Measurements from ENCODE around the gene ZCCHC3.

The ZCCHC3 gene

DNA sequence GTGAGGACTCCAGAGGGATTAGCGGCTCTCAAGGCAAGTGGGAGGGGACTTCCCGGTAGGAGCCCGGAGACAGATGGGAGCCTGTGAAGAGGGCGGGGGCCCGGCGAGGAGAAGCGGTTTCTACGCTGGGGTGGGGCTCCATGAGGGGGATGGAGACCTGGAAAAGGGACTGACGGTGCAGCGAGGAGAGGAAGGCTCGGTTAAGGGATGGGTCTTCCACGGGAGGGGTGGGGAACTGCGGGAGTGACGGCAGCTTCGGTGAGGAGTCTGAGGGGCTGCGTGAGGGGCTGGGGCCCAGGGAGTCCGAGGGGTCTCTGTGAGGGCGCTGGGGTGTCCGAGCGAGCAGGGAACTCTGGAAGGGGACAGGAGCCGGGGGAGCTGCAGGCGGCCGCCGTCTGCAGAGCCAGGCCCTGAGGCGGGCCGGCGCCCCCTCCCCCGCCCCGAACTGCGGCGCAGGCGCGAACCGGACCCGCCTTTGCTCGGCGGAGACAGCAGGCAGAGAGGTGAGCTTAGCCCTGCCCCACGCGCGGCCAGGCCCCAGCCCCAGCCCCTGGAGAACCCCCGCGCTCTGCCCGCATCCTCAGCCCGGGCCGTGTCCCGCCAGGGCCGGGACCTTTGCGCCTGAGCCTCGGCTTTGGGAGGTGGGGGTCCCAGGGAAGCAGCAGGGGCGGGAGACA is 49.4 kb downstream of the ZCCHC3 start, which contains the start of gene NRSN2:
Gene NRSN2, plus strand, starts transcription at position 472 of the 677 bp plus-strand sequence. CDS start 2,533 bp downstream, outside the sequence.
- DNase-seq (ENCODE audit: low spot score): peak; percentile 87

DNA sequence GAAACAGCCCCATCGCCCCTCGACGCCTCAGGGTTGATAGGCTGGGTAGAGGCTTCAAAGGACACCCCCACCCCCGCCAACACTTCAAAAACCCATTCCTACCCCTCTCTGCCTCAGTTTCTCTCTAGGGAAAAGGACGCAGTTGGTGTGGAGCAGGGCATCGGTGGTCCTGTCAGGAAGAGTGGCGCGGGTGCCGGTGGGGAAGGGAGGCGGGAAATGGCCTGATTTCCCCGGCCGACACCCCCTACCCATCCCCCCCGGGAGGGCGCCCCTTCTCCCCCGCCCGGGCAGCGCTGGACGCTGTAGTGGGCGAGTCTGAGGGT is 49.9 kb downstream of the ZCCHC3 start:
- DNase-seq (ENCODE audit: low spot score): no peak

DNA sequence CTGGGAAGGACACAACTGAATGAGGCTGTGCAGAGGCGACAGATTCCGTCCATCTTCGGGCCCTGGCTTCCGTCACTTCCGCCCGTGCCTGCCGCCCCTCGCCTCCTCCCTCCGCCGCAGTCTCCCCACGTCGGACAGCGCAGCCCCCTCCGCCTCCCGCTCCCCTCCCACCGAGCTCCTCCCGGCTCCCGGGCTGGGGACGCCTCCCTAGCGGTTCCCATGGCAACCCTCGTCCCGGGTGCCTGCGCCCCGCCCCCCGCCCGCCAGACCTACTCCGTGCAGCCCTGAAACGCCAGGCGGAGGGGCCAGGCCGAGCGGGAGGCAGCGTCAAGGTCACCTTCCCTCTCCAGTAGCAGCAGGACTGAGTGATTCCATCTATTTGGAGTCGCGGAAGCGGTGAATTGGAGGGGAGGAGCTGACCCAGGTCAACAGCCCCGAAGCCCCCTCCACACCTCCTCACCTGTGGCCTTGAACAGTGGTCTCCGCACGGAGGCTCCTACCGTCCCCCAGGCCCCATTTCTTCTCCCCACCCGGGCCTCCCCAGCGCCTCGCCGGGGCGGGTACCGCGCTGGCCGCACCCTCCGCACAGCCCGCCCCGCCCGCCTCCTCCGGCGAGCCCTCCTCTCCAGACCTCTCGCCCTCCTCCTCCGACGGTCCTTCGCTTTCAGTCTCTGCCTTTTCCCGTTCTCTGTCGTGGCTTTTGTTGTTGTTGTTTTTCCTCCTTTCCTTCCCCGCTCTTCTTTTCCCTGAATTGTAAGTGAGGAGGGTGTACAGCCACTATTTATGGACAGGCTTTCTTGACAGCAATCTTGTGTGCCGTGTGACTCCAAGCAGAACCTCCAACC is 50.5 kb downstream of the ZCCHC3 start:
- peak; percentile 99 for DNase-seq (ENCODE audit: low spot score)

DNA sequence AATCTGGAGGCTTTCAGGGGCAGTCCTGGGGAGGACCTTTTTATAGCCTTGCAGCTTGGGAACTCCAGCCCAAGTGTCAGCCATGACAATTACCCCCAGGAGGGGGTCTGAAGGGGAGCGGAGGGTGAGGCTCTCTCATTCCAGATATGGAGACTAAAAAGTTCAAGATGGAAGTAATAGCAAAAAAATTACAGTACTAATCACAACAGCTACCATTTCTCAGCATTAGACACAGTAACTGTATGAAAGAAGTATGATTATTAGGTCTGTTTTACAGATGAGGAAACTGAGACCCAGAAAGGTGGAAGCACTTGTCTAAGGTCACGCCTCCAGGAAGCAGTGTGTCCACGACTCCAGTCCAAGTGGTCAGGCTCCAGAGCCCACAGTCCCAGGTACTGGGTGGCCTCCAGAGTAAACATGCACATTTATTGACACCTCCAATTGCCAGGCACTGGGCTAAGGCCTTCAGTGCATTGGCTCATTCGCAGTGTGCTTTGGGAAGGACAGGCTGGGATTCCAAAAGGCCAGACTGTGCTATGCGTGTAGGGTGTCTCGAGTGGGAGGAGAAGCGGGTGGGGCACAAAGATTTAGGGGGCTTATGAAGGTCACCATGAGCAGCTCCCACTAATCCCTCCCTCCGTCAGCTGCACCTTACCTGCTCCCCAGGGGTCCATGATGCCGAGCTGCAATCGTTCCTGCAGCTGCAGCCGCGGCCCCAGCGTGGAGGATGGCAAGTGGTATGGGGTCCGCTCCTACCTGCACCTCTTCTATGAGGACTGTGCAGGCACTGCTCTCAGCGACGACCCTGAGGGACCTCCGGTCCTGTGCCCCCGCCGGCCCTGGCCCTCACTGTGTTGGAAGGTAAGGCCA is 51.8 kb downstream of the ZCCHC3 start:
- no peak for DNase-seq (ENCODE audit: low spot score)
